Measurements from ENCODE around the gene CRADD.
A peak's percentile ranks its signal among the peaks of the same experiment; 100 is the strongest.

Gene CRADD

DNA sequence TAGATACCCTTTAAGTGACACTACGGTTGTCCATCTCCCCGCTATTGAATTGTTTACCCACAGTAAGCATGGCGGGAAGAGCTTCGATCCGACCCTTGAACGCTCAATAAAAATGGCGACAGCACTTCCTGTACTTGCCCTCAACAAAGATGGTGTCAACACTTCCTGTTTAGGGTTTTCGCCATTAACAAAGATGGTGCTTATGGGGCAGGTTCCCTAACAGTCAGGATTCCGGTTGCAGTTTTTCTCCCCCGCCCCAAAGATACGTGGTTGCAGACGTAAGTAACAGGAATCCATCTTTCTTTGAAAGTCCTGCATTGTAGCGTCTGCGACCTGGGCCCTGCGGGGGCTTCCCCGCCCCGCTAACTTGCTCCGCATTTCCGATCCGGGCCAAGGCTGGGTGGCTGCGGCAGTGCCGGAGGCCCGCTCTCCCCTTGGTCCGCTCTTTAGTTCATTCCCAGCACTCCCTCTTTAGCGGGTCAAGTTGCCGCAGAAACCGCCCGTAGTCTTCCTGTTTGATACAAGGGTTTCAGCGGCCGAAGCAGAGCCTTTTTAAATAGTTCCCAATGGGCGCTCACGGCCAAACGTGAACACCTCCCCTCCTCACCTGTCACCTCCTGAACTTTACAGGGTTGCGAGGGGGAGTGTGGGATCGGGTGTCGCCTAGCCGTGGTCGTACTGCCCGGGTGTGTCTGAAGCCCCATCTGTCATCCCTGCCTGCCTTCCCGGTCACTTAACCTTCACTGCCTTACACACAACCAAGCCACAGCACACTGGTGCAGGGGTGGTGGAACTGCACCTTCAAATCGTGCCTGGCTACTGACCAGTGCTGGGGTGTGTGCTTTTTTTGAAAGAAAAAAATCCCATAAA lies at the start of gene CRADD:
CRADD (plus strand) TSS at position 181 of the 870 bp plus-strand sequence.
- ChIA-PET POLR2A (ENCODE audit: low non-redundant PET) (no interaction called here), CTCF (interaction anchor here (0.7 kb wide), 1 partner anchor 48 kb away, joined by 3 read pairs; no protein-coding TSS in a partner anchor)
- no peak for TF ChIP-seq CTCF (conservative IDR thresholded peaks at IDR 0.05; ENCODE audit: low read depth)
- H3K27ac ChIP-seq: peak within 1 kb of the TSS; percentile 90
- peak; percentile 74 for DNase-seq (ENCODE audit: low spot score)

DNA sequence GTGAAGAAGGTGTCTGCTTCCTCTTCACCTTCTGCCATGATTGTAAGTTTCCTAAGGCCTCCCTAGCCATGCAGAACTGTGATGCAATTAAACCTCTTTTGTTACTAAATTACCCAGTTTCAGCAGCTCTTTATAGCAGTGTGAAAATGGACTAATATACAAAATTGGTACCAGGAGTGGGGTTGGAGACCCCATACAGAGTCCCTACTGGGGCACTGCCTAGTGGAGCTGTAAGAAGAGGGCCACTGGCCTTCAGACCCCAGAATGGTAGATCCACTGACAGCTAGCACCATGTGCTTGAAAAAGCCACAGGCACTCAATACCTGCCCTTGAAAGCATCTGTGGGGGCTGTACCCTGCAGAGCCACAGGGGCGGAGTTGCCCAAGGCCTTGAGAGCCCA lies 44.8 kb upstream of the CRADD start:
- no peak for TF ChIP-seq CTCF (conservative IDR thresholded peaks at IDR 0.05; ENCODE audit: low read depth)
- ChIA-PET POLR2A (ENCODE audit: low non-redundant PET) (no interaction called here), CTCF (interaction anchor here (0.6 kb wide), 1 partner anchor 395 kb away, joined by 5 read pairs; no protein-coding TSS in a partner anchor)
- H3K27ac ChIP-seq: no peak overlapping the region
- no peak for DNase-seq (ENCODE audit: low spot score)

GRCh38 chr12:93634416-93634815 lies 42.8 kb upstream of the CRADD start:
- DNase-seq (ENCODE audit: low spot score): no peak

DNA sequence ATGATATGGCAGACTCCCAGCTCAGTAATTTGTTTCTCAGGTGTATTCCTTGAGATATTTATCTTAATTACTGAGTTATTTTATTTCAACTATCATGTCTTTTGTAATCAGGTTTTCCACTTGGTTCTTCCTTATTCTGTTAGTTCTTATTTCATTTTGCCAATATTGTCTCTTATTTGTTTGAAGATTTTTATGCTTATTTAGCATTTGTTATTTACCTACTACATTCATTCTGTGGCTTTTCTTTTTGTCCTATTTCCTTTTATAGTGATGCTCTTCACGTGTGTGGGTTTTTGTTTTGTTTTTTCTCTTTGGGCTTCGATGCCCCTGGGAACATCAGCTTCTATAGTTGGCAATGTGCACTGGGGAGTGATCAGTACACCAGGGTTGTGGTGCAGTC lies 40.5 kb upstream of the CRADD start:
- POLR2A ChIA-PET (ENCODE audit: low non-redundant PET): no interaction called here
- DNase-seq (ENCODE audit: low spot score): no peak
- H3K27ac ChIP-seq: no peak overlapping the region
- no peak for TF ChIP-seq CTCF (conservative IDR thresholded peaks at IDR 0.05; ENCODE audit: low read depth)
- CTCF ChIA-PET: no interaction called here

More at GRCh38 chr12:93634416-93634815, 42.8 kb upstream of the CRADD start:
- TF ChIP-seq CTCF (conservative IDR thresholded peaks at IDR 0.05; ENCODE audit: low read depth): no peak
- CTCF ChIA-PET: no interaction called here
- POLR2A ChIA-PET (ENCODE audit: low non-redundant PET): no interaction called here
- no peak overlapping the region for H3K27ac ChIP-seq

DNA sequence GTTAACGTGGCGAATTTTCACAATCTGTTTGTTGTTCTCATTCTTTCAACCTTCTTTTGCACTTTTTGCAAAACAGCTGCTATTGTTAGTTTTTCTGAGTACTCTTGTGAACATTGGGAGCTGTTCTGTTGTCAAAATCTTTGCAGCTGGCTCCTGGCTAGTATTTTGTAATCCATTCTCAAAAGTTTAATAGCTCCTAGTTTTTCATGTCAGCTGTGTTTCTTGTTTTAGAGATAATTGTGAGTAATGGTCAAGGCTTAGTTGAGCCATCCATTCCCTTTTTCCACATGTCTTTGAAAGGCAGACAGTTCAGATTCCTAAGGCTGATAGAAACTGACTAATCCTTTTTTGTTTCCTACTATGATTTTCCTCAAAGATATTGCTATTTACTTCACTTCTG lies 39.1 kb upstream of the CRADD start:
- POLR2A ChIA-PET (ENCODE audit: low non-redundant PET): no interaction called here
- CTCF ChIA-PET: interaction anchor here (0.6 kb wide), 2 partner anchors 227 to 316 kb away, joined by 3 to 4 read pairs; no protein-coding TSS in a partner anchor
- no peak for TF ChIP-seq CTCF (conservative IDR thresholded peaks at IDR 0.05; ENCODE audit: low read depth)
- no peak for DNase-seq (ENCODE audit: low spot score)
- no peak overlapping the region for H3K27ac ChIP-seq

DNA sequence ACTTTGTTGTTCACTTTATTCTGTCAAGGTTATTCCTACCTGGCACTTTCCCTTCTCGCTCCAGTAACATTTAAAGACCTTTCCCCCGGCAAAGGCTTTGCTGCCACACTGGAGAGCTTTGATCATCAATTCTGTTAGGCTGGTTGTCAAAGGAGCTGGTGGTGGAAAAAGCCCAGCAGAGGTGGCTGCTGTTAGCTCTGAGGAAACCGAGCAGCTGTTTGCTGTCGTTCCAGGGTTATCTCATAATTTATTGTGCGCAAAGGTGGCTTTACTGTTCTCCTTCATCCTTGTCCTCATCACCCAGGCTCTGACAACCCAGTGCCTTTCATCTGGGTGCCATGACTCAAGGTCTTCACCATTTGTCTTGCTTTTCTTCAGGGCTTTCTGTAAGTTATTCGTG lies 38.2 kb upstream of the CRADD start:
- TF ChIP-seq CTCF (conservative IDR thresholded peaks at IDR 0.05; ENCODE audit: low read depth): no peak
- H3K27ac ChIP-seq: no peak overlapping the region
- POLR2A ChIA-PET (ENCODE audit: low non-redundant PET): interaction anchor here (0.5 kb wide), 1 partner anchor 54 kb away, joined by 5 read pairs; no protein-coding TSS in a partner anchor
- DNase-seq (ENCODE audit: low spot score): no peak
- CTCF ChIA-PET: interaction anchor here (0.6 kb wide), 1 partner anchor 28 kb away, joined by 3 read pairs; no protein-coding TSS in a partner anchor
